GM19467 (cell line): Measurements from ENCODE around the gene UBD.

Experiments
- ATAC-seq: cut with Tn5 transposase; IDR thresholded peaks from one replicate; pipeline ENCODE4 v1.9.1; 2021; ENCODE audit warnings: mild to moderate bottlenecking, moderate library complexity; ENCODE audit not compliant: unreplicated experiment

Gene UBD

GRCh38 chr6:29524044-29524443 lies 35.5 kb downstream of the UBD start:
- no peak for ATAC-seq

GRCh38 chr6:29522227-29522626 lies 37.3 kb downstream of the UBD start:
- no peak for ATAC-seq

- no peak for ATAC-seq
Observed at GRCh38 chr6:29521006-29521680, 38.4 kb downstream of the UBD start.

GRCh38 chr6:29520232-29520631 lies 39.3 kb downstream of the UBD start:
- no peak for ATAC-seq

- ATAC-seq = no peak
Observed at GRCh38 chr6:29519291-29520010, 40.1 kb downstream of the UBD start.

- ATAC-seq = no peak
Observed at GRCh38 chr6:29517728-29518440, 41.6 kb downstream of the UBD start.

- no peak for ATAC-seq
Observed at GRCh38 chr6:29517245-29517644, 42.3 kb downstream of the UBD start.

GRCh38 chr6:29516108-29516507 lies 43.4 kb downstream of the UBD start:
- no peak for ATAC-seq

- ATAC-seq = no peak
Observed at GRCh38 chr6:29510746-29511300, 48.7 kb downstream of the UBD start.

GRCh38 chr6:29510202-29510601 lies 49.3 kb downstream of the UBD start:
- ATAC-seq = no peak

GRCh38 chr6:29509711-29510110 lies 49.8 kb downstream of the UBD start:
- no peak for ATAC-seq

GRCh38 chr6:29509239-29509638 lies 50.3 kb downstream of the UBD start:
- no peak for ATAC-seq

GRCh38 chr6:29507319-29507718 lies 52.2 kb downstream of the UBD start:
- ATAC-seq = no peak

GRCh38 chr6:29506446-29507067 lies 53.0 kb downstream of the UBD start:
- ATAC-seq = no peak

- ATAC-seq = no peak
Observed at GRCh38 chr6:29505808-29506207, 53.7 kb downstream of the UBD start.
